Sigmoid colon (tissue), 7 donors: ENCODE data around the gene TMC2. TPM values are rescaled to one million over a fixed set of nuclear protein-coding genes. Genes with fewer than 3 reads are reported as not detected.

Experiments
- DNase-seq: peaks from one replicate; pipeline ENCODE4 v3.0.0-alpha.2; 2019
- H3K27ac ChIP-seq, 4 donors: fragments of 200-600 bp; sonication (generic); one replicate each; pipeline ENCODE4 v1.5.1; 2016 to 2019; ENCODE audit warnings: mild to moderate bottlenecking in 1 of 4
- H3K27me3 ChIP-seq, 3 donors: fragments of 200-600 bp; sonication (generic); one replicate each; pipeline ENCODE4 v1.5.1; 2019; ENCODE audit warnings: mild to moderate bottlenecking in 1 of 3
- H3K36me3 ChIP-seq, 4 donors: fragments of 200-600 bp; sonication (generic); one replicate each; pipeline ENCODE4 v1.5.1; 2016 to 2019
- H3K4me1 ChIP-seq, 4 donors: fragments of 200-600 bp; sonication (generic); one replicate each; pipeline ENCODE4 v1.5.1; 2017 to 2019
- H3K4me3 ChIP-seq, 4 donors: fragments of 200-600 bp; sonication (generic); one replicate each; pipeline ENCODE4 v1.5.1; 2017 to 2019; ENCODE audit warnings: mild to moderate bottlenecking in 2 of 4, moderate library complexity in 1 of 4
- H3K9me3 ChIP-seq, 4 donors: fragments of 200-600 bp in 3 of 4; sonication (generic) in 3 of 4; one replicate each; pipeline versions ENCODE4 v1.5.1 to v1.6.1; 2013 to 2019
- CTCF ChIP-seq, 4 experiments: fragments of 450-650 bp in 3 of 4; fragments of 200-600 bp in 1 of 4; IDR thresholded peaks; one replicate each; pipeline ENCODE4 v1.5.1; 2016 to 2019; ENCODE audit warnings: antibody characterized with exemption in 4 of 4, mild to moderate bottlenecking in 3 of 4, moderate library complexity in 2 of 4
- EP300 ChIP-seq, 4 donors: sonication (generic); formaldehyde crosslinking; IDR thresholded peaks; one replicate each; pipeline ENCODE4 v1.6.1; 2017; ENCODE audit warnings: antibody characterized with exemption in 4 of 4
- POLR2A ChIP-seq, 2 donors: fragments of 450-650 bp; IDR thresholded peaks; one replicate each; pipeline ENCODE4 v1.6.1; 2016; ENCODE audit warnings: antibody characterized with exemption in 2 of 2, mild to moderate bottlenecking in 2 of 2, moderate library complexity in 2 of 2
- POLR2AphosphoS5 ChIP-seq, 4 donors: sonication (generic); formaldehyde crosslinking; IDR thresholded peaks; one replicate each; pipeline ENCODE4 v1.6.1; 2017; ENCODE audit warnings: antibody characterized with exemption in 4 of 4
- WGBS, 2 donors: extraction: QIAGEN DNeasy Blood & Tissue Kit; methylation state at CpG; one replicate each; pipeline ENCODE4 v1.1.7; 2013; 5-methylcytosine and 5-hydroxymethylcytosine counted together
- intact Hi-C: fragments of 100-400 bp; cut with DNase I; formaldehyde crosslinking; loops from one replicate; pipeline ENCODE4 v1.15.1; 2023
- polyA plus RNA-seq, 3 donors: library from polyadenylated mRNA; stranded (reverse); fragments of 200-250 nt; gene quantifications; one replicate each; pipeline ENCODE4 v1.2.3, GENCODE V29; 2013
- total RNA-seq, 4 donors: library from RNA; depleted of rRNA; stranded (reverse); fragments of >200 nt; gene quantifications; one replicate each; pipeline ENCODE4 v1.1.0, GENCODE V29; 2016
- donor health status: healthy with polysubstance abuse.
- donor health status: Bipolar disorder and iron deficiency.
- donor health status: healthy.

Gene TMC2
- total and polyA plus RNA-seq, 7 donors: 0.19 to 0.60 (median 0.28) TPM; not detected in 4

GRCh38 chr20:2575682-2576081 lies 39.3 kb downstream of the TMC2 start:
- Histone ChIP-seq H3K4me3 (no peak overlapping the region), H3K4me1 (no peaks in the 10 kb centered on the region), H3K27me3 (peaks cover 0 to 15% (median 5%) of the 10 kb centered on the region in 3 donors), H3K27ac (no peak overlapping the region), H3K9me3 (no peaks in the 10 kb centered on the region), H3K36me3 (no peaks in the 10 kb centered on the region)
- TF ChIP-seq POLR2A (IDR thresholded peaks at IDR 0.05) (no peak), POLR2AphosphoS5 (IDR thresholded peaks at IDR 0.05) (no peak), CTCF (IDR thresholded peaks at IDR 0.05) (no peak), EP300 (IDR thresholded peaks at IDR 0.05) (no peak)
- 17 to 30% methylated on average over 1 of the region's 1 CpG for WGBS, 2 donors
- no peak for DNase-seq
- intact Hi-C loops: no loop called here

- DNase-seq: no peak
- Histone ChIP-seq H3K4me1 (no peaks in the 10 kb centered on the region), H3K27me3 (peaks cover 0 to 15% (median 5%) of the 10 kb centered on the region in 3 donors), H3K4me3 (no peak overlapping the region), H3K9me3 (no peaks in the 10 kb centered on the region), H3K27ac (no peak overlapping the region), H3K36me3 (no peaks in the 10 kb centered on the region)
- no peak for TF ChIP-seq POLR2A (IDR thresholded peaks at IDR 0.05)
- TF ChIP-seq POLR2AphosphoS5 (IDR thresholded peaks at IDR 0.05): no peak
- TF ChIP-seq EP300 (IDR thresholded peaks at IDR 0.05): no peak
- TF ChIP-seq CTCF (IDR thresholded peaks at IDR 0.05): no peak
- 83 to 86% methylated on average over 5 of the region's 5 CpGs for WGBS, 2 donors
- intact Hi-C loops: no loop called here
Observed at GRCh38 chr20:2576317-2576727, 39.9 kb downstream of the TMC2 start.

DNA sequence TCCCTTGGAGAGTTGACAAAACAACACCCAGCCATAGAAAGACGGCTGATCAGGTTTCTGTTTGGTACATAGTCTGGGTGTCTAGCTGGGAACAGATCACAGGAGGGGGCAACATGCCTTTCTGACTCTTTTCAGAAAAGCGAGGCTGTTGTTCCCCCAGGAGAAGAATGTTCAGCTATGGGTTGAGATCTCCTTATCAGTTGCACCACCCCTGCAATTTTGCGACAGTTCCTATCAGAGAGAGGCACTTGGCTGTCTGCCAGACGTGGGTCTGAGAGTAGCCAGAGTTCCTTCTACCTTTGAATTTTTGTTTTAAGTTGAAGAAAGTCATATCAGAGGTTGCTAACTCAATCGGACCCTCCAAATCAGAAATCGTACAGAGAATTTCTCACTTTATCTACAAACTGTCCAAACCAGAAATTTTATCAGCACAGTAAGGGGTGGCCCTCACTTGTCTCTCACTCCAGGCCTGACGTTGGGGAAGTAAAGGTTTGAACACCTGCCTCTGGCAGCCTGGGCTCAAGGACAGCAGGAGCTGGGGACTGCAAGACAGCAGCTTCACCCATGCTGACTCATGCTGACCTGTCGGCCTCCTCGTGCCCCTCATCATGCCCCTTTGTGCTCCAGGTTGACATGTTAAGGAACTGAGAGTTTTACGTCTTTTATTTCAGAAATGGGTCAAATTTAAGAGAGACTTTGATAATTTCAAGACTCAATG lies 42.3 kb downstream of the TMC2 start:
- no peaks in the 10 kb centered on the region for H3K9me3 ChIP-seq
- no peak for TF ChIP-seq CTCF (IDR thresholded peaks at IDR 0.05)
- no peak for TF ChIP-seq EP300 (IDR thresholded peaks at IDR 0.05)
- no peak for TF ChIP-seq POLR2A (IDR thresholded peaks at IDR 0.05)
- no peak for TF ChIP-seq POLR2AphosphoS5 (IDR thresholded peaks at IDR 0.05)
- H3K27ac ChIP-seq: no peak overlapping the region
- no peak overlapping the region for H3K4me3 ChIP-seq
- no peak for DNase-seq
- H3K36me3 ChIP-seq: no peaks in the 10 kb centered on the region
- peaks cover 0 to 15% (median 5%) of the 10 kb centered on the region in 3 donors for H3K27me3 ChIP-seq
- no peaks in the 10 kb centered on the region for H3K4me1 ChIP-seq
- 23 to 31% methylated on average over 10 of the region's 10 CpGs for WGBS, 2 donors
- intact Hi-C loops: no loop called here

- no peaks in the 10 kb centered on the region for H3K36me3 ChIP-seq
- intact Hi-C loops: no loop called here
- no peaks in the 10 kb centered on the region for H3K9me3 ChIP-seq
- no peak for DNase-seq
- H3K4me3 ChIP-seq: no peak overlapping the region
- 79 to 94% methylated on average over 1 of the region's 1 CpG for WGBS, 2 donors
- no peaks in the 10 kb centered on the region for H3K27me3 ChIP-seq
- TF ChIP-seq EP300 (IDR thresholded peaks at IDR 0.05) (no peak), POLR2AphosphoS5 (IDR thresholded peaks at IDR 0.05) (no peak), POLR2A (IDR thresholded peaks at IDR 0.05) (no peak), CTCF (IDR thresholded peaks at IDR 0.05) (no peak)
- no peak overlapping the region for H3K27ac ChIP-seq
- no peaks in the 10 kb centered on the region for H3K4me1 ChIP-seq
Observed at GRCh38 chr20:2585811-2586210, 49.4 kb downstream of the TMC2 start.

DNA sequence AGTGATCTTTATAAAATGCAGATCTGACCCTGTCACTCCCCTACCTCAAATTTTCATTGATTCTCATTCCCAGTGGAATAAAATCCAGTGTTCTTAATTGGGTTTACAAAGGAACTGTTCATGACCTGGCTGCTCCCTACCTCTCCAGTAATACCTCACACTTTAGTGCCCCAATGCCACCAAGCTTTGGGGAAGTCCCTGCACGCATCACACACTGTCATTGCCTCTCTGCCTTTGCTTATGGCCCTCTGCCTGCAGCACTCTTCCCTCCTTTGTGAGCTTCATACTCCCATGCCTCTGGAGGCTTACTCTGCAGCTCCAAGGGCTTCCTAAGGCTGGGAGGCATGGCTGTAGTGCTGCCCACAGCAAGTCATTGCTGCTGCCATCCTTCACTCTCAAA lies 57.4 kb downstream of the TMC2 start:
- 72 to 84% methylated on average over 1 of the region's 1 CpG for WGBS, 2 donors
- Histone ChIP-seq H3K36me3 (no peaks in the 10 kb centered on the region), H3K4me1 (no peaks in the 10 kb centered on the region), H3K27ac (no peak overlapping the region), H3K27me3 (peaks cover 0 to 8% (median 0%) of the 10 kb centered on the region in 3 donors), H3K4me3 (no peak overlapping the region), H3K9me3 (no peaks in the 10 kb centered on the region)
- TF ChIP-seq CTCF (IDR thresholded peaks at IDR 0.05): no peak
- TF ChIP-seq EP300 (IDR thresholded peaks at IDR 0.05): no peak
- TF ChIP-seq POLR2A (IDR thresholded peaks at IDR 0.05): no peak
- TF ChIP-seq POLR2AphosphoS5 (IDR thresholded peaks at IDR 0.05): no peak
- no peak for DNase-seq
- intact Hi-C loops: no loop called here
